Astrocyte of the cerebellum (primary cell): ENCODE measurements around the gene ANXA3.

ENCODE experiments used
- DNase-seq: peaks from one replicate; pipeline ENCODE4 v3.0.0-alpha.2; 2011; ENCODE audit warnings: low read depth
- H3K4me3 ChIP-seq: 2 replicates; pipeline ENCODE4 v1.5.1; 2011; ENCODE audit warnings: mild to moderate bottlenecking, low read depth, low read length, moderate library complexity
- in situ Hi-C: cut with HindIII; loops from 2 replicates; pipeline ENCODE4 v1.10.0; 2017; ENCODE audit warnings: low sequenced_read_pairs
- TF ChIP-seq, protein P1 (sequence below): IDR thresholded peaks from 2 replicates; pipeline ENCODE4 v1.5.1; 2012; ENCODE audit warnings: low read length, low read depth, moderate library complexity, mild to moderate bottlenecking; ENCODE audit errors: missing control alignments

The ANXA3 gene

GRCh38 chr4:78613522-78614321, 62.2 kb downstream of the ANXA3 start:
- no peak for DNase-seq
- in situ Hi-C loops: no loop called here
- TF ChIP-seq, protein P1, sequence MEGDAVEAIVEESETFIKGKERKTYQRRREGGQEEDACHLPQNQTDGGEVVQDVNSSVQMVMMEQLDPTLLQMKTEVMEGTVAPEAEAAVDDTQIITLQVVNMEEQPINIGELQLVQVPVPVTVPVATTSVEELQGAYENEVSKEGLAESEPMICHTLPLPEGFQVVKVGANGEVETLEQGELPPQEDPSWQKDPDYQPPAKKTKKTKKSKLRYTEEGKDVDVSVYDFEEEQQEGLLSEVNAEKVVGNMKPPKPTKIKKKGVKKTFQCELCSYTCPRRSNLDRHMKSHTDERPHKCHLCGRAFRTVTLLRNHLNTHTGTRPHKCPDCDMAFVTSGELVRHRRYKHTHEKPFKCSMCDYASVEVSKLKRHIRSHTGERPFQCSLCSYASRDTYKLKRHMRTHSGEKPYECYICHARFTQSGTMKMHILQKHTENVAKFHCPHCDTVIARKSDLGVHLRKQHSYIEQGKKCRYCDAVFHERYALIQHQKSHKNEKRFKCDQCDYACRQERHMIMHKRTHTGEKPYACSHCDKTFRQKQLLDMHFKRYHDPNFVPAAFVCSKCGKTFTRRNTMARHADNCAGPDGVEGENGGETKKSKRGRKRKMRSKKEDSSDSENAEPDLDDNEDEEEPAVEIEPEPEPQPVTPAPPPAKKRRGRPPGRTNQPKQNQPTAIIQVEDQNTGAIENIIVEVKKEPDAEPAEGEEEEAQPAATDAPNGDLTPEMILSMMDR: no peak
- H3K4me3 ChIP-seq: no peak overlapping the region

DNA sequence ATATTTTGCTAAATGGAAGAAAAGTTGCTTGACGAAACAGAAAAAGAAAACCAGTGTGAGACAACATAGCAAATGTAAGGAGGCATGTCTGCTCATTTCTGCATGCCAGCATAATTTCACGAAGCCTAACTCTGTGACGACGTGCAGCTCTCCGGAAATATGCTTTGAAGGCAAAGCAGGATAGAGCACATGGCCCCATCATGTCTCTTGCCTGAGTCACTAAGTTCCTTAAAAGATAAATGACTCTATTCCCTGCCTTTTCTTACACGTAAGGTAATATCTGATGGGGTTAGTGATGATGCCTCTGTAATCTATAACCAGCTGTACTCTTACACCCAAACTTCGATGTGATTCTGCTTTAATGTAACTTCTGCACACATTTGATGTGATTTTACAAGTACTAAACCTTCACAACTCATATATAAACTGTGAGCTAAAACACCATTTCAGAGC, 64.5 kb downstream of the ANXA3 start:
- TF ChIP-seq, protein P1: no peak
- DNase-seq: no peak
- no peak overlapping the region for H3K4me3 ChIP-seq
- in situ Hi-C loops: no loop called here

DNA sequence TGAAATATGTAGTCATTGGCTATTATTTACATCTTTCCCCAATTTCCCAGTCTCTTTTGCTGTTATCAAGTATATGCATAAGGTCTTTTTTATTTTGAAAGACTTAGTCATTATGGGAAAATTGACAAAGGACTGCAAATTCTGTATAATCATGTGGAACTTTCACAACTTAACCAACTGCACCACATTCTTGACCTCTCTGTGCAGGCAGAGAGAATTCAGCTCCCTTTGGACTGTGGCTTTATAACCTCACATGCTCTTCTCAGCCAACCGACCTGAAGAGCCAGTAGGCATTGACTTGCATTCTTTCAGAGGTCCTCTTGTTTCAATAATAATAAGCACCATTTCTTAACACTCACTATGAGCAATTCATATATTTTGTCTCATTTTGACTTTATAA, 66.9 kb downstream of the ANXA3 start:
- TF ChIP-seq, protein P1: no peak
- DNase-seq: no peak
- H3K4me3 ChIP-seq: no peak overlapping the region
- in situ Hi-C loops: no loop called here

- DNase-seq: no peak
- H3K4me3 ChIP-seq: no peak overlapping the region
- TF ChIP-seq, protein P1: no peak
- in situ Hi-C loops: loop anchor here (10.0 kb wide), 1 partner anchor 243 kb away; no protein-coding TSS in a partner anchor
These were observed 69.8 kb downstream of the ANXA3 start for GRCh38 chr4:78621395-78621794.

DNA sequence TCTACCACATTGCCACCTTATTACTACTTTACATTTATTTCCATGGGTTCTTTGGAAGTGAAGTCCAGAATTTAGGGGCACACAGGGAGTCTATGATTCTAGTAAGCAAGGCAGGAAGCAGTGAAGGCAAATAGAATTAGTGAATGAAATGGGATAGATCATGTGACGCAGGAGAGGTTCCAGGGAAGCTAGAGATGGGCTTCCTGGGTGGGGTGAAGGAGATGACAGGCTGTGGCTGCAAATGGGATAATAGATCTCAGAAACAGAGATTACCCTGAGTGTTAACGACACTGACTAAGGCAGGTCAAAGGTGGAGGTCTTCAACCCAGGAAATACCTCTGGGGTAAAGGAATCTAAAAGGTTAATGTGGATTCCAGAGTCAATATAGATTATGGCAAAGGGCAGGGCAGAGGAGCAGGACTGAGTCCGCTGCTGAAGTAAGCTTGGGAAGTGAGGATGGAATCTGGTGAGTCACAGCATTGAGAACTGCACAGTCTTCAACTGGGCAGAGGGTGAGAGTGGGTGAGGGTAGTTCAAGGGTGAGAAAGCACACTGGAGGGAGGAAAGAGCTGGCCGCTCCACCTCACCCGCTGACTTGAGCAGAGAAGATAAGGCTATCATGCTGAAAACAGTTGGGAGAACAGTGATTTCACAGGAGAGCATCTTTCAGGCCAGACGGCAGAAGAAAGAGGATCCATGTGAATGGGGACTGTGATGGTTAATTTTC, 70.8 kb downstream of the ANXA3 start:
- DNase-seq: no peak
- in situ Hi-C loops: loop anchor here (10.0 kb wide), 1 partner anchor 242 kb away; no protein-coding TSS in a partner anchor
- H3K4me3 ChIP-seq: no peak overlapping the region
- TF ChIP-seq, protein P1: no peak

DNA sequence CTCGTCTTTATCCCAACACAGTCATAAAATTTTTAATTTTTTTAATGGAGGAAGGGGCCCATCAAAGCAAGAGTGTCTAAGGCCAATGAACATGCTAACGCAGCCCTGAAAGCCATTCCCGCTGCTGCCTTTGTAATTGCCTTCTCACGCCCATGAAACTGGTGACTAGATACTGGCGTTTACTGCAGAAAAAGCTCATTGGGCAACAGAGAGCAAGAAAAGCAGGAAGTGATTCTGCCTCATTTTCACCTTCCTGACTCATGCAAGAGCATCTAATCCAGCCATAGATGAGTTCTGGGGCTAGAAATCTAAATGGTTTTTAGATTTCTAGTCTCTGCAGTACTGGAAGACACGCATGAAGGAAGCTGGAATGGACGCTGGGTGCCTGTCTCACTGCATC, 72.5 kb downstream of the ANXA3 start:
- in situ Hi-C loops: loop anchor here (10.0 kb wide), 1 partner anchor 241 kb away; no protein-coding TSS in a partner anchor
- DNase-seq: no peak
- TF ChIP-seq, protein P1: no peak
- H3K4me3 ChIP-seq: no peak overlapping the region
